Esophagus squamous epithelium (tissue), 5 donors: Measurements from ENCODE around the gene SPEM3. TPM values are rescaled to one million over a fixed set of nuclear protein-coding genes. Genes with fewer than 3 reads are reported as not detected.
A peak's percentile ranks its signal among the peaks of the same experiment; 100 is the strongest.

Experiments
- DNase-seq: peaks from one replicate; lab custom pipeline; 2025; lab: John Stamatoyannopoulos, UW
- H3K27ac ChIP-seq, 4 donors: fragments of 200-600 bp; sonication (generic); one replicate each; pipeline ENCODE4 v1.5.1; 2016 to 2019; ENCODE audit warnings: mild to moderate bottlenecking in 1 of 4
- H3K27me3 ChIP-seq, 4 donors: fragments of 200-600 bp; sonication (generic); 1 replicate in 3 of 4; 2 replicates in 1 of 4; pipeline versions ENCODE4 v1.5.1 to v1.6.0; 2017 to 2021; ENCODE audit warnings: antibody characterized with exemption in 1 of 4
- H3K36me3 ChIP-seq, 3 donors: fragments of 200-600 bp; sonication (generic); one replicate each; pipeline ENCODE4 v1.5.1; 2016 to 2019
- H3K4me1 ChIP-seq, 3 donors: fragments of 200-600 bp; sonication (generic); one replicate each; pipeline ENCODE4 v1.5.1; 2017 to 2019
- H3K4me3 ChIP-seq, 4 donors: fragments of 200-600 bp; sonication (generic); 1 replicate in 3 of 4; 2 replicates in 1 of 4; pipeline ENCODE4 v1.5.1; 2016 to 2019; ENCODE audit warnings: mild to moderate bottlenecking in 2 of 4, moderate library complexity in 1 of 4
- H3K9me3 ChIP-seq, 3 donors: fragments of 200-600 bp; sonication (generic); one replicate each; pipeline ENCODE4 v1.5.1; 2016 to 2019
- POLR2A ChIP-seq, 4 donors: fragments of 450-650 bp; IDR thresholded peaks; one replicate each; pipeline ENCODE4 v1.6.1; 2017; ENCODE audit warnings: antibody characterized with exemption in 4 of 4, mild to moderate bottlenecking in 4 of 4, moderate library complexity in 3 of 4
- WGBS, 2 donors: methylation state at CpG; one replicate each; pipeline ENCODE4 v1.1.5; 2018; 5-methylcytosine and 5-hydroxymethylcytosine counted together
- intact Hi-C: fragments of 100-400 bp; cut with DNase I; formaldehyde crosslinking; loops from one replicate; pipeline ENCODE4 v1.15.0; 2022
- total RNA-seq, 4 donors: library from RNA; depleted of rRNA; stranded (reverse); fragments of >200 nt; gene quantifications; one replicate each; pipeline ENCODE4 v1.1.0, GENCODE V29; 2016
- TF ChIP-seq, protein P1 (sequence below), 6 experiments: fragments of 450-650 bp in 4 of 6; fragments of 200-600 bp in 2 of 6; sonication (generic) in 2 of 6; IDR thresholded peaks; one replicate each; pipeline ENCODE4 v1.5.1; 2016 to 2019; ENCODE audit warnings: antibody characterized with exemption in 6 of 6, mild to moderate bottlenecking in 4 of 6, moderate library complexity in 4 of 6
- donor health status: DM: yes; HTN: yes; CAD: no.

Gene SPEM3
- total RNA-seq, 4 donors from 2014 or later: not detected

DNA sequence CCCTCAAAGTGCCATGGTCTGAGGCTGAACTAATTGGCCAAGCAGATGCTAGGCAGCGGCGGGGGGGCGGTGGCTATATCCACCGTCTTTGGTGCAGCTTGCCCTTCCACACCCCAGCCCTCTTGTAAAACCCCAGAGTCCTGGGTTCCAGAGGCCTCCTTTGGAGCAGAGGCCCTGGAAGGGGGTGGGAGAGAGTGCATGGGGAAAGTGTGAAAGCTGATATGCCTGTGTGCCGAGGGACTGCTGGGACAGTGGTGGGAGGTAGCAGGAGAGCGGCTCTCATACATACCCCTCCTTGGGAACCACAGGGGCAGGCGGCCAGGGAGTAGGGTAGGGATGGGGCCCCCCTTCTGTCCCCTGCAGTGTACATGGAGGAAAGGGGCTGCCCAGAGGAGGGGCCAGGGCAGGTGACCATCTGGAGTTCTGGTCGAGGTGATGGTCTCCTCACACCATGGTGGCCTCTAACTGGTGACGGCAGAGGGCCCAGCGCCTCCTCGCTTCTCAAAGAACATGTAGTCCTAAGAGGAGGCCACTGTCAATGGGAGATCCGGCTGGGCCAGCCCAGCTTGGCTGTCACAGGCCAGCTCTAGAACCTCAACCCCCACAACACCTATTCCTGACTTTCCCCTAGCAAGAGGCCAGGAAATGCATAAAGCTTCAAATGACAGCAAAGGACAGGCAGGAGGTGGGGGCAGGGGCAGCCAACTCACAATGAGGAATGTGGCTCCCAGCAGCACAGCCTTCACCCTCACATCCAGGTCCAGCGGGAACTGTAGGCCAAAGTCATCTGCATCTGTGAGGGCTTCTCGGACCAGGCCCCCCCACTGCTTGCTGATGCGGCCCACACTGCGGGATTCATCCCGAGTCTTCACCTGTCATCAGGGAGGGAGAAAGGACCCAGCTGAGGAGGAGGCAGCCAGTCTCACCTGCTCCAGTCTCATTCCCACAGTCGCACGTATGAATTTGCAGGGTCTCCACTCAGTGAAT is 38.4 kb upstream of the SPEM3 start:
- TF ChIP-seq, protein P1, sequence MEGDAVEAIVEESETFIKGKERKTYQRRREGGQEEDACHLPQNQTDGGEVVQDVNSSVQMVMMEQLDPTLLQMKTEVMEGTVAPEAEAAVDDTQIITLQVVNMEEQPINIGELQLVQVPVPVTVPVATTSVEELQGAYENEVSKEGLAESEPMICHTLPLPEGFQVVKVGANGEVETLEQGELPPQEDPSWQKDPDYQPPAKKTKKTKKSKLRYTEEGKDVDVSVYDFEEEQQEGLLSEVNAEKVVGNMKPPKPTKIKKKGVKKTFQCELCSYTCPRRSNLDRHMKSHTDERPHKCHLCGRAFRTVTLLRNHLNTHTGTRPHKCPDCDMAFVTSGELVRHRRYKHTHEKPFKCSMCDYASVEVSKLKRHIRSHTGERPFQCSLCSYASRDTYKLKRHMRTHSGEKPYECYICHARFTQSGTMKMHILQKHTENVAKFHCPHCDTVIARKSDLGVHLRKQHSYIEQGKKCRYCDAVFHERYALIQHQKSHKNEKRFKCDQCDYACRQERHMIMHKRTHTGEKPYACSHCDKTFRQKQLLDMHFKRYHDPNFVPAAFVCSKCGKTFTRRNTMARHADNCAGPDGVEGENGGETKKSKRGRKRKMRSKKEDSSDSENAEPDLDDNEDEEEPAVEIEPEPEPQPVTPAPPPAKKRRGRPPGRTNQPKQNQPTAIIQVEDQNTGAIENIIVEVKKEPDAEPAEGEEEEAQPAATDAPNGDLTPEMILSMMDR (IDR thresholded peaks at IDR 0.05): no peak
- TF ChIP-seq POLR2A (IDR thresholded peaks at IDR 0.05): no peak
- Histone ChIP-seq H3K9me3 (no peaks in the 10 kb centered on the region), H3K4me3 (no peak overlapping the region), H3K4me1 (peaks cover 10 to 29% (median 14%) of the 10 kb centered on the region in 3 donors), H3K27ac (no peak overlapping the region), H3K36me3 (peaks cover 23 to 81% (median 25%) of the 10 kb centered on the region in 3 donors), H3K27me3 (no peaks in the 10 kb centered on the region)
- no peak for DNase-seq
- intact Hi-C loops: no loop called here
- 78 to 81% methylated on average over 12 to 17 of the region's 19 CpGs for WGBS, 2 donors

DNA sequence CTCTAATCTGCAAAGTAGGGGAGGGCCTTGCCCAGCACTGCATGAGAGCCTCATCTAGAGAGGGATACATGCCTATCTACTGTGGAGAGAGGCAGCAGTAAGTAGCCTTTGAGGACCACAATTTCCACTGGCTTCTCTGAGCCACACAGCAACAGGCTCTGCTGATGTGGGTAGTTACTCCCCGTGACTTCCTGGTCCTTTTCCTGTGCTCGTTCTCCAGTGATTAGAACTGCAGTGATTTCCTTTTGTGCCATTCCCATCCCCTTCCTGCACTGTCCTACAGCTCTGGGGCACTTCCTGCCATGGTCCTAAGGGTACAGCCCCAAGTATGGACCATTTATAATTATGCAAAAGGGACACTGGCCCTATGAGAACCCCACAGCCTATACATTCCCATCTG is 37.4 kb upstream of the SPEM3 start:
- H3K4me3 ChIP-seq: no peak overlapping the region
- H3K4me1 ChIP-seq: peaks cover 11 to 32% (median 17%) of the 10 kb centered on the region in 3 donors
- H3K9me3 ChIP-seq: no peaks in the 10 kb centered on the region
- WGBS, 2 donors: 41 to 53% methylated on average over 2 of the region's 2 CpGs
- TF ChIP-seq, protein P1 (IDR thresholded peaks at IDR 0.05): no peak
- no peak for TF ChIP-seq POLR2A (IDR thresholded peaks at IDR 0.05)
- H3K36me3 ChIP-seq: peaks cover 23 to 70% (median 25%) of the 10 kb centered on the region in 3 donors
- H3K27me3 ChIP-seq: no peaks in the 10 kb centered on the region
- no peak for DNase-seq
- peak overlapping the region in 1 of 4 donors; percentile 54 for H3K27ac ChIP-seq
- intact Hi-C loops: no loop called here

DNA sequence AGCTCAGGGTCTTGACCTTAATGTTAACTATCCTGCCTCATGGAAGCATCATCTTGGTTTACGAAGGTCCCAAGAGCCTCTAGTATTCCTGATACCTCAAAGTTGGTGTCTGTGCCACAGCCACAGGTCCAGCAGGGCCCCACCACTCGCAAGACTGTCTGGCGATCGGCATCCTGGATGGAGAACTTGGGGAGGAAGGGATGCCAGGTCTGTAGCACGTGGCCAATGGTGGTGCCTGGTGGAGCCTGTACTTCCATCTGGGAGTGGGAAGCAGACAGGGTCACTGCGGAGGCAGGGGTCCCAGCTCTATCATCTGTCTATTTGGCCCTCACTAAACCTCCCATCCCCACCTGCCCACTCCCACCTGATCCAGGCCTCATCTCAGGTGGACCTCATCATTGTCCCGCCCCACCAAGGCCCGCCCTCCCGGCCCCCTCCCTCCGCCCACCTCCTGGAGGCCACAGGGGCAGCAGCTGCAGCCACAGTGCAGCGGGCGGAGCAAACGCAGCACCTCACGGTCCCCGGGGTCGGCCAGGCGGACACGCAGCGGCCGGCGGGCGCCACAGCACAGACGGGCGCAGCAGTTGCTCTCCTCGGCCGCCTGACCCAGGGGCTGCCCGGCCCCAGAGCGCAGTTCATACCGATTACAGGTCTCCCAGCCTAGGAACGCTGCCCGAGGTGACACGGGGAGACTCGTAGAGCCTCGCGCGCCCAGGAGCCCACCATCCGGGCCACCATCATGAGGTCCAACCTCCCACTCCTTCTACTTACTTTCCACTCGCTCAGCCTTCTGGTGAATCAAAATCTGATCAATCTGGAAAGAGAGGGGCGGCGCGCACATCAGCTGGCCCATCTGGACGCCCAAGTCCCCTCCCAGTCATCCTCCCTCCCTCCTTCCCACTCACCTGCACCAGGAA is 35.7 kb upstream of the SPEM3 start:
- H3K4me3 ChIP-seq: peak overlapping the region; percentile 75 to 93 (median 86)
- no peak for TF ChIP-seq POLR2A (IDR thresholded peaks at IDR 0.05)
- TF ChIP-seq, protein P1 (IDR thresholded peaks at IDR 0.05): no peak
- peaks cover 21 to 54% (median 22%) of the 10 kb centered on the region in 3 donors for H3K36me3 ChIP-seq
- H3K4me1 ChIP-seq: peaks cover 11 to 32% (median 17%) of the 10 kb centered on the region in 3 donors
- H3K27ac ChIP-seq: peak overlapping the region; percentile 87 to 97 (median 94)
- H3K27me3 ChIP-seq: no peaks in the 10 kb centered on the region
- no peaks in the 10 kb centered on the region for H3K9me3 ChIP-seq
- intact Hi-C loops: no loop called here
- DNase-seq: no peak
- 63 to 87% methylated on average over 19 to 20 of the region's 42 CpGs for WGBS, 2 donors

DNA sequence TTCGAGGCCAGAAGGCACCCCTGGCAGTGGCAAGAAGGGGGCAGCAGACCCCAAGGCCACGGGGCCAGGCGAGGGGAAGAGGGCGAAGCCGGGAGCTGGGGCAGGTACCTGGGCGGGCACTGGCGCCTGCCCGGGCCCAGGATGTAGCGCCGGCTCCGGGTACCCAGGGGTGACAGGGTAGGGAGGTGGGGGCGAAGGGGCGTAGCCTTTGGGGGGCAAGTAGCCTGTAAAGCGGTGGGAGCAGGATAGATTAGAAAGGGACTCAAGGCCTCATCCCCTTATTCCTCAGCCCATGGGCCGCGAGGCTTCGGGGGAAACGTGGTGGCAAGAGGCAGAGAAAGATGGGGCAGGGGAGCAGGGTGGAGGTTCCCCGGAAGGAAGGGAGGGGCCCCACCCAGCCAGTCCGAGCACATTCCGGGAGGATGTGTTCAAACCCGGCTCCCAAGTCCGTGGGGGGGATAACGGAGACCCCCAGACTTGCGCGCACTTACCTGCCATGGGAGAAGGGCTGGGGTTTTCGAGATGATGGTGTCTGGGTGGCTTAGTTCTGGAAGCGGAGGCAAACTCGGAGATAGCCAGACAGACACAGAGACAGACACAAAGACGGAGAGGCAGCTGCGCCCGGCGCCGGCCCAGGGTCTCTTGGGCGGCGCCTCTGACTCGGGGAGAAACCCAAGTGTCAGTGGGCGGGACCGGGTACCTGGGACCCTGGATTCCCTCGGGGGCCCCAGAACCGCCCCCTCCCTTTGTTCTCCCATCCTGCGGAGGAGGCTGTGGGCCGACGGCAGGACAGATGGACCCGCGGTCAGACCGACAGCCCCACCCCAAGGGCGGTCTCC is 34.8 kb upstream of the SPEM3 start:
- Histone ChIP-seq H3K36me3 (peaks cover 14 to 45% (median 14%) of the 10 kb centered on the region in 3 donors), H3K27me3 (no peaks in the 10 kb centered on the region), H3K27ac (peak overlapping the region; percentile 87 to 97 (median 94)), H3K4me3 (peak overlapping the region; percentile 75 to 93 (median 86)), H3K4me1 (peaks cover 11 to 32% (median 17%) of the 10 kb centered on the region in 3 donors), H3K9me3 (no peaks in the 10 kb centered on the region)
- DNase-seq: no peak
- intact Hi-C loops: no loop called here
- WGBS, 2 donors: 2 to 7% methylated on average over 12 to 21 of the region's 48 CpGs
- TF ChIP-seq, protein P1 (IDR thresholded peaks at IDR 0.05): no peak
- TF ChIP-seq POLR2A (IDR thresholded peaks at IDR 0.05): no peak
